Pancreas (tissue), 10 donors: ENCODE results near the gene RAI14. TPM values are rescaled to one million over a fixed set of nuclear protein-coding genes. Genes with fewer than 3 reads are reported as not detected.
A peak's percentile ranks its signal among the peaks of the same experiment; 100 is the strongest.

Source experiments
- ATAC-seq, 4 donors: fragments of 200-7000 bp; cut with Tn5 transposase; one replicate each; pipeline versions ENCODE4 v1.8.0 to v1.9.1; 2020; ENCODE audit warnings: mild to moderate bottlenecking in 4 of 4, moderate library complexity in 4 of 4
- DNase-seq, 6 donors: peaks; one replicate each; pipeline ENCODE4 v3.0.0-alpha.2; 2020
- FAIRE-seq: peaks from 2 replicates; lab custom pipeline; 2012; peaks lifted over from hg19 to GRCh38; lab: Jason Lieb, UNC
- H3K27ac ChIP-seq, 4 donors: fragments of 200-600 bp; sonication (generic); 1 replicate in 3 of 4; 2 replicates in 1 of 4; pipeline versions ENCODE4 v1.5.0 to v1.8.0; 2020
- H3K27me3 ChIP-seq, 4 donors: fragments of 200-600 bp; one replicate each; pipeline ENCODE4 v1.8.0; 2021
- H3K36me3 ChIP-seq, 3 donors: fragments of 200-600 bp; sonication (generic) in 1 of 3; one replicate each; pipeline versions ENCODE4 v1.5.0 to v1.8.0; 2020 to 2021
- H3K4me1 ChIP-seq, 3 donors: fragments of 200-600 bp; one replicate each; pipeline ENCODE4 v1.8.0; 2021
- H3K4me3 ChIP-seq, 4 donors: fragments of 200-600 bp; sonication (generic) in 2 of 4; one replicate each; pipeline versions ENCODE4 v1.5.0 to v1.8.0; 2020 to 2021
- H3K9me3 ChIP-seq, 4 donors: fragments of 200-600 bp; one replicate each; pipeline ENCODE4 v1.8.0; 2021
- WGBS, 2 donors: extraction: QIAGEN DNeasy Blood & Tissue Kit; methylation state at CpG; one replicate each; pipeline ENCODE4 v1.1.7; 2013; 5-methylcytosine and 5-hydroxymethylcytosine counted together
- intact Hi-C, 3 donors: fragments of 100-400 bp; cut with DNase I; formaldehyde crosslinking; loops; one replicate each; pipeline versions ENCODE4 v1.11.1 to v1.14.2; 2022
- polyA plus RNA-seq, 2 donors: library from polyadenylated mRNA; stranded (reverse); fragments of 200-250 nt; gene quantifications; one replicate each; pipeline ENCODE4 v1.2.3, GENCODE V29; 2013
- total RNA-seq, 6 donors: library from RNA; stranded (reverse); fragmentation: NEBNext Ultra II Directional in 4 of 6; extraction: Animal tissue kit (Norgen Biotek cat#: 25700) in 4 of 6; gene quantifications; one replicate each; pipeline versions ENCODE4 v1.2.1 to v1.2.4, GENCODE V29; 2021 to 2023
- TF ChIP-seq, protein P1 (sequence below), 4 donors: fragments of 200-600 bp; sonication (generic) in 3 of 4; IDR thresholded peaks; one replicate each; pipeline versions ENCODE4 v1.5.0 to v1.8.0; 2021; ENCODE audit warnings: antibody characterized with exemption in 4 of 4
- donor health status: healthy with polysubstance abuse.
- donor health status: DM: no; HTN: no; CAD: no; lungs with moderate emphysema.
- donor health status: DM: no; HTN: no; CAD: no.
- donor health status: control.
- donor health status: control.
- donor health status: Bipolar disorder and iron deficiency.
- donor health status: DM: yes; HTN: yes; CAD: no.
- donor health status: DM: no; HTN: no; CAD: no.
- donor health status: DM: no; HTN: no; CAD: no.
- donor health status: DM: yes; HTN: yes; CAD: no.

Gene RAI14
- total RNA-seq (10 to 100 TPM; 11.4 to 25.1 (median 18.6) TPM), polyA plus RNA-seq (1 to 10 TPM; 5.4 to 6.7 TPM)

- peak within 1 kb of the TSS; percentile 48 to 96 (median 86) for H3K4me3 ChIP-seq
- H3K4me1 ChIP-seq = no peaks in the 10 kb centered on the region
- 0% methylated on average over 46 to 79 of the region's 79 CpGs for WGBS, 2 donors
- intact Hi-C loops = no loop called here
- no peak for FAIRE-seq
- H3K27ac ChIP-seq = peak within 1 kb of the TSS; percentile 84 to 94 (median 92)
- H3K36me3 ChIP-seq = no peaks in the 10 kb centered on the region
- DNase-seq = peak; percentile 81 to 93 (median 86)
- ATAC-seq = peak; percentile 90 to 94 (median 92)
- TF ChIP-seq, protein P1, sequence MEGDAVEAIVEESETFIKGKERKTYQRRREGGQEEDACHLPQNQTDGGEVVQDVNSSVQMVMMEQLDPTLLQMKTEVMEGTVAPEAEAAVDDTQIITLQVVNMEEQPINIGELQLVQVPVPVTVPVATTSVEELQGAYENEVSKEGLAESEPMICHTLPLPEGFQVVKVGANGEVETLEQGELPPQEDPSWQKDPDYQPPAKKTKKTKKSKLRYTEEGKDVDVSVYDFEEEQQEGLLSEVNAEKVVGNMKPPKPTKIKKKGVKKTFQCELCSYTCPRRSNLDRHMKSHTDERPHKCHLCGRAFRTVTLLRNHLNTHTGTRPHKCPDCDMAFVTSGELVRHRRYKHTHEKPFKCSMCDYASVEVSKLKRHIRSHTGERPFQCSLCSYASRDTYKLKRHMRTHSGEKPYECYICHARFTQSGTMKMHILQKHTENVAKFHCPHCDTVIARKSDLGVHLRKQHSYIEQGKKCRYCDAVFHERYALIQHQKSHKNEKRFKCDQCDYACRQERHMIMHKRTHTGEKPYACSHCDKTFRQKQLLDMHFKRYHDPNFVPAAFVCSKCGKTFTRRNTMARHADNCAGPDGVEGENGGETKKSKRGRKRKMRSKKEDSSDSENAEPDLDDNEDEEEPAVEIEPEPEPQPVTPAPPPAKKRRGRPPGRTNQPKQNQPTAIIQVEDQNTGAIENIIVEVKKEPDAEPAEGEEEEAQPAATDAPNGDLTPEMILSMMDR (IDR thresholded peaks at IDR 0.05) = no peak
- no peaks in the 10 kb centered on the region for H3K9me3 ChIP-seq
- H3K27me3 ChIP-seq = no peaks in the 10 kb centered on the region
These were observed at the start of gene RAI14 for GRCh38 chr5:34656001-34656699. Gene RAI14, plus strand, starts transcription at chr5:34656328. Its CDS starts 30,592 bp downstream, at chr5:34686920.

- DNase-seq (no peak), FAIRE-seq (no peak), ATAC-seq (no peak)
- no peaks in the 10 kb centered on the region for H3K9me3 ChIP-seq
- no peak overlapping the region for H3K4me3 ChIP-seq
- intact Hi-C loops = no loop called here
- H3K36me3 ChIP-seq = no peaks in the 10 kb centered on the region
- H3K27me3 ChIP-seq = no peaks in the 10 kb centered on the region
- H3K4me1 ChIP-seq = peaks cover 0 to 4% (median 0%) of the 10 kb centered on the region in 3 donors
- TF ChIP-seq, protein P1 (IDR thresholded peaks at IDR 0.05) = no peak
- peak overlapping the region in 2 of 4 donors; percentile 12 to 62 for H3K27ac ChIP-seq
- WGBS, 2 donors = 63 to 75% methylated on average over 3 of the region's 3 CpGs
These were observed 47.8 kb upstream of the RAI14 start for GRCh38 chr5:34608368-34608767.

- no peak for DNase-seq
- intact Hi-C loops = no loop called here
These were observed 47.1 kb upstream of the RAI14 start for GRCh38 chr5:34608859-34609648.

DNA sequence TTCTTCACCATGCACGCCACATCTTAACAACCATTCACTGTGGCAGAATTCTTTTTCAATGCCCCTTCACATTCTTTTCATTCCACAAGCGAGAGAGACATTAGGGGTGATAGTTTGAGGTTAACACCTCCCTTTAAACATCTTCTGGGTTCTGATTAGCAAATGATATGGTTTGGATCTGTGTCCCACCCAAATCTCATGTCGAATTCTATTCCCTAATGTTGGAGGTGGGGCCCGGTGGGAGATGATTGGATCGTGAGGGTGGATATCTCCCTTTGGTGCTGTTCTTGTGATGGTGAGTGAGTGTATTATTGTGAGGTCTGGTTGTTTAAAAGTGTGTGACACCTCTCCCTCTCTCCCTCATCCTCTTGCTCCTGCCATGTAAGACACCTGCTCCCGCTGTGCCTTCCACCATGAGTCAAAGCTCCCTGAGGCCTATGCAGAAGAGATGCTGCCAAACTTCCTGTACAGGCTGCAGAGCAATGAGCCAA, 46.1 kb upstream of the RAI14 start:
- FAIRE-seq = no peak
- Histone ChIP-seq H3K27me3 (no peaks in the 10 kb centered on the region), H3K4me1 (peaks cover 0 to 4% (median 0%) of the 10 kb centered on the region in 3 donors), H3K36me3 (no peaks in the 10 kb centered on the region), H3K27ac (peak overlapping the region in 2 of 4 donors; percentile 12 to 62), H3K4me3 (no peak overlapping the region), H3K9me3 (no peaks in the 10 kb centered on the region)
- DNase-seq = no peak
- TF ChIP-seq, protein P1 (IDR thresholded peaks at IDR 0.05) = no peak
- no peak for ATAC-seq
- intact Hi-C loops = no loop called here
- WGBS, 2 donors = 87 to 89% methylated on average over 6 of the region's 6 CpGs

More at GRCh38 chr5:34608859-34609648, 47.1 kb upstream of the RAI14 start:
- WGBS, 2 donors = 36 to 38% methylated on average over 3 of the region's 3 CpGs
- H3K36me3 ChIP-seq = no peaks in the 10 kb centered on the region
- no peaks in the 10 kb centered on the region for H3K9me3 ChIP-seq
- peak overlapping the region in 2 of 4 donors; percentile 12 to 62 for H3K27ac ChIP-seq
- H3K4me3 ChIP-seq = no peak overlapping the region
- peak; percentile 80 for FAIRE-seq
- TF ChIP-seq, protein P1 (IDR thresholded peaks at IDR 0.05) = no peak
- no peaks in the 10 kb centered on the region for H3K27me3 ChIP-seq
- ATAC-seq = peak; percentile 58 to 87 (median 73)
- peaks cover 0 to 4% (median 0%) of the 10 kb centered on the region in 3 donors for H3K4me1 ChIP-seq
